HG02623 (cell line): Measurements from ENCODE around the gene ADAT3.

ENCODE experiments used
- ATAC-seq: cut with Tn5 transposase; IDR thresholded peaks from one replicate; pipeline ENCODE4 v1.9.1; 2021; ENCODE audit warnings: moderate library complexity; ENCODE audit not compliant: unreplicated experiment

Gene ADAT3

GRCh38 chr19:1955171-1956121 lies 50.2 kb downstream of the ADAT3 start:
- ATAC-seq, result no peak

DNA sequence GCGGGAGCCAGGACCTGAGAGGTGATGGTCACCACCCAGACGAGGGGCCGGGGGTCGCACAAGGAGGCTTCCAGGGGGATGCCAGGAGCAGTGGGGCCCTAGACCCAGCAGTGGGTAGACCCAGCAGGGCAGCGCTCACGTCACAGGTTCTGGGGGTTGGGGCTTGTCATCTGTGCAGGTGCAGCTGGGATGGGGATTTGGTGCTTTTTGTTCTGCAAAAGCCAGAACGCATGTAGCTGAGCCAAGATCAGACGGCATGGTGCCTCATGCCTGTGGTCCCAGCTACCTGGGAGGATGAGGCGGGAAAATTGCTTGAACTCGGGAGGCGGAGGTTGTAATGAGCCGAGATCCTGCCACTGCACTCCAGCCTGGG lies 50.9 kb downstream of the ADAT3 start:
- ATAC-seq, result no peak

DNA sequence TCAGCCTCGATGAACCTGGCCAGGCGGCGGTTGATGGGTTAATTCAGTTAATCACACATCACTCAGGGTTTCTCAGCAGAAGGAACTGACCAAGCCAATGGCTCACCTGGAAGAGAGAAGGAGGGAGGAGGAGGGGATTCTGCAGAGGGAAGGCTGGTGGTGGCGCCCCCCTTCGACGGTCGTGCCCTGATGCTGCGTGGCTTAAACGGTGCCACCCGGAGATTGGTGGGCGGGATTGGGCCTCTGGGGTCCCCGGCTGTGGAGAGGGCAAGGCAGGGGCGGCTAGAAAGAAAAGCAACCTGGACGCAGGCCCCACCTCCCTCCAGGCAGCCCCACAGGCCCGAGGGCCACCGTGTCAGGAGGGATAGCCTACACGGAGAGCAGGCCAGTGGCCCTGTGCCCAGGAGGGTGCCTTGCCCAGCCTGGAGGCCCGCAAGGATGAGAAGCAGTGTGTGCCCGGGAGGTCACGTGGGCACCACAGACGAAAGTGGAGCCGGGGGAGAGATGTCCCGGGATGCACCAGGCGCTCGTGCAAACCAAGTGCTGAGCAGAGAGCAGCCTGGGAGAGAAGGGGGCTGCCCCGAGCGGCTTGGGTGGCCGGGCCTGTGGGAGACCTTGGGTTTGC lies 51.8 kb downstream of the ADAT3 start:
- no peak for ATAC-seq

- ATAC-seq, result no peak
These were observed 52.5 kb downstream of the ADAT3 start for GRCh38 chr19:1957562-1958248.

DNA sequence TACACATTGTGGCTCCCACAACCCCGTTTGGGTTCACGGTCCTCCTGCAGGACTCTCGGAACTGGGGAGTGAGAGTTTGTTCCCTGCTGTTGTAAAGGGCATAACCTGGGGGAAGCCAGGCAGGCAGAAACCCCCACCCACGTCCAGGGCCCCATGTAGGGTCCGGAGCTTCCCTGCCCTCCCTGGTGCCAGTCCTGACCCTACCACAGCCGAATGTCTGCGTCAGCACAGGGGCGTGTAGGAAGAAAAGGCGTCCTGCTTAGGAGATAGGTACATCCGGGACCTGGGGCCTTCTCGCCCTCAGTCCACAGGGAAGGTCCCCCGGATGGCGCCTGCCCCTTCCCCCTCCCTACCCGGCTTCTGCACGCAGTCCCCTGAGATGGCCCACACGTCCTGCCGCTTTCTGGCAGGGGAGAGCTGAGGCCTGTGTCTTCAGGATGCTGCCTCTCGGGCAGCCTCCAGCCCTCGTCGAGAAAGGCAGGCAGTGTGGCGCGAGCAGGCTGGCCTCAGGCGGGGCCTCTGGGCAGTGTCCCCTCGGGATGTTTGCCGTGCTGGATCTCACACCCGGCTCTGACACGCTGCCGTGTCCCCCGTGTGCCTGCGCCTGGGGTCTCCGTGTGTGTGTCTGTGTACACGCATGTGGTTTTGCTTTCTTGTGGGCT lies 54.9 kb downstream of the ADAT3 start:
- no peak for ATAC-seq

- ATAC-seq, result no peak
These were observed 56.0 kb downstream of the ADAT3 start for GRCh38 chr19:1961000-1961883.

DNA sequence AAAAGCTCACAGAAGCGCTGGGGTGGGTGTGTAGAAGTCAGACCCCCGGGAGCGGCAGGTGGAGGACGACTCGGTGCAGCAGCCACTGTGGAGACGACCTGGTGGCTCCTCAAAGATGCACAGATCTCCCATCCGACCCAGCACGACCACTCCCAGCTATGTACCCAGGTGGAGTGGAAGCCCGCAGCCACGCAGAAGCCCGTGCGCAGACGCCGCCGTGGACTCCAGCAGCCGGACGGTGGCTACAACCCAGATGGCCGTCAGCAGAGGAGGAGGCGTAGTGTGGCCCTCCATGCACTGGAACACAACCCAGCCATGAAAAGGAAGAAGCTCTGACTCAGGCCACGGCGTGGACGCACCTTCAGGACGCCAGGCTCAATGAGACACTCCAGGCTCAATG lies 57.5 kb downstream of the ADAT3 start:
- no peak for ATAC-seq
